H1 (cell line): ENCODE data around the gene OLIG2. TPM values are rescaled to one million over a fixed set of nuclear protein-coding genes. Genes with fewer than 3 reads are reported as not detected.

Experiments used
- ASH2L ChIP-seq: fragments of 200-600, 300-600 bp; sonication (generic); IDR thresholded peaks from one replicate; pipeline ENCODE4 v1.7.1; 2017; ENCODE audit warnings: low read length
- BACH1 ChIP-seq: IDR thresholded peaks from 2 replicates; pipeline ENCODE4 v1.6.1; 2012; ENCODE audit warnings: low read length, improper control_type of control experiment
- CHD1 ChIP-seq: IDR thresholded peaks from 2 replicates; pipeline ENCODE4 v1.6.1; 2012; ENCODE audit warnings: low read depth, low read length, improper control_type of control experiment
- CREB1 ChIP-seq: IDR thresholded peaks from 2 replicates; pipeline ENCODE4 v1.6.1; 2012; ENCODE audit warnings: inconsistent platforms
- EP300 ChIP-seq, 2 experiments: IDR thresholded peaks; 1 replicate in 1 of 2; 2 replicates in 1 of 2; pipeline ENCODE4 v1.6.1; 2011 to 2012; ENCODE audit warnings: low read depth in 2 of 2, low read length in 2 of 2, mild to moderate bottlenecking in 2 of 2, borderline replicate concordance in 1 of 2, inconsistent platforms in 1 of 2, moderate library complexity in 1 of 2
- HDAC6 ChIP-seq: IDR thresholded peaks from one replicate; pipeline ENCODE4 v1.7.1; 2012; ENCODE audit warnings: low read depth, mild to moderate bottlenecking, inconsistent platforms, low read length, moderate library complexity
- NRF1 ChIP-seq: IDR thresholded peaks from 2 replicates; pipeline ENCODE4 v1.6.1; 2011; ENCODE audit warnings: mild to moderate bottlenecking, low read depth, low read length, improper control_type of control experiment
- POLR2A ChIP-seq, 2 experiments: IDR thresholded peaks; 1 replicate in 1 of 2; 2 replicates in 1 of 2; pipeline ENCODE4 v1.6.1; 2011; ENCODE audit warnings: low read depth in 2 of 2, low read length in 2 of 2, mild to moderate bottlenecking in 2 of 2; ENCODE audit errors: control extremely low read depth in 1 of 2
- SP1 ChIP-seq: IDR thresholded peaks from 2 replicates; pipeline ENCODE4 v1.6.1; 2011; ENCODE audit warnings: low read depth, low read length
- TAF1 ChIP-seq: IDR thresholded peaks from 2 replicates; pipeline ENCODE4 v1.6.1; 2011; ENCODE audit warnings: mild to moderate bottlenecking, low read depth, low read length
- polyA plus RNA-seq, 7 experiments: library from polyadenylated mRNA; depleted of rRNA in 3 of 7; stranded (reverse) in 5 of 7; unstranded in 2 of 7; fragments of >200 nt in 5 of 7; fragments of 200-250 nt in 2 of 7; gene quantifications; 1 replicate in 5 of 7; 2 replicates in 1 of 7; 4 replicates in 1 of 7; pipeline versions ENCODE4 v1.2.1 to v1.2.3, GENCODE V29; 2011 to 2013; ENCODE audit warnings: missing spikeins in 2 of 7, mixed read lengths in 2 of 7
- total RNA-seq: library from RNA; stranded (reverse); fragmentation: NEBNext Ultra II Directional; extraction: Animal tissue kit (Norgen Biotek cat#: 25700); gene quantifications from 2 replicates; pipeline ENCODE4 v1.2.1, GENCODE V29; 2021
- TF ChIP-seq, protein P1 (sequence below): fragments of 300-600 bp; sonication (generic); IDR thresholded peaks from 2 replicates; pipeline ENCODE4 v1.7.1; 2012; ENCODE audit warnings: low read length, moderate library complexity, mild to moderate bottlenecking, inconsistent platforms; ENCODE audit not compliant: insufficient replicate concordance

Gene OLIG2
- total and polyA plus RNA-seq, 2 of the 8 experiments (the other 6 are each of a cell fraction or from before 2014, with no cell fraction given): 0.79 TPM; not detected in 1

DNA sequence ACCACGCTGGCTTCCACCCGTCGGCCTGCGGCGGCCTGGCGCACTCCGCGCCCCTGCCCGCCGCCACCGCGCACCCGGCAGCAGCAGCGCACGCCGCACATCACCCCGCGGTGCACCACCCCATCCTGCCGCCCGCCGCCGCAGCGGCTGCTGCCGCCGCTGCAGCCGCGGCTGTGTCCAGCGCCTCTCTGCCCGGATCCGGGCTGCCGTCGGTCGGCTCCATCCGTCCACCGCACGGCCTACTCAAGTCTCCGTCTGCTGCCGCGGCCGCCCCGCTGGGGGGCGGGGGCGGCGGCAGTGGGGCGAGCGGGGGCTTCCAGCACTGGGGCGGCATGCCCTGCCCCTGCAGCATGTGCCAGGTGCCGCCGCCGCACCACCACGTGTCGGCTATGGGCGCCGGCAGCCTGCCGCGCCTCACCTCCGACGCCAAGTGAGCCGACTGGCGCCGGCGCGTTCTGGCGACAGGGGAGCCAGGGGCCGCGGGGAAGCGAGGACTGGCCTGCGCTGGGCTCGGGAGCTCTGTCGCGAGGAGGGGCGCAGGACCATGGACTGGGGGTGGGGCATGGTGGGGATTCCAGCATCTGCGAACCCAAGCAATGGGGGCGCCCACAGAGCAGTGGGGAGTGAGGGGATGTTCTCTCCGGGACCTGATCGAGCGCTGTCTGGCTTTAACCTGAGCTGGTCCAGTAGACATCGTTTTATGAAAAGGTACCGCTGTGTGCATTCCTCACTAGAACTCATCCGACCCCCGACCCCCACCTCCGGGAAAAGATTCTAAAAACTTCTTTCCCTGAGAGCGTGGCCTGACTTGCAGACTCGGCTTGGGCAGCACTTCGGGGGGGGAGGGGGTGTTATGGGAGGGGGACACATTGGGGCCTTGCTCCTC is 1.9 kb downstream of the OLIG2 start (continued):
- TF ChIP-seq, protein P1, sequence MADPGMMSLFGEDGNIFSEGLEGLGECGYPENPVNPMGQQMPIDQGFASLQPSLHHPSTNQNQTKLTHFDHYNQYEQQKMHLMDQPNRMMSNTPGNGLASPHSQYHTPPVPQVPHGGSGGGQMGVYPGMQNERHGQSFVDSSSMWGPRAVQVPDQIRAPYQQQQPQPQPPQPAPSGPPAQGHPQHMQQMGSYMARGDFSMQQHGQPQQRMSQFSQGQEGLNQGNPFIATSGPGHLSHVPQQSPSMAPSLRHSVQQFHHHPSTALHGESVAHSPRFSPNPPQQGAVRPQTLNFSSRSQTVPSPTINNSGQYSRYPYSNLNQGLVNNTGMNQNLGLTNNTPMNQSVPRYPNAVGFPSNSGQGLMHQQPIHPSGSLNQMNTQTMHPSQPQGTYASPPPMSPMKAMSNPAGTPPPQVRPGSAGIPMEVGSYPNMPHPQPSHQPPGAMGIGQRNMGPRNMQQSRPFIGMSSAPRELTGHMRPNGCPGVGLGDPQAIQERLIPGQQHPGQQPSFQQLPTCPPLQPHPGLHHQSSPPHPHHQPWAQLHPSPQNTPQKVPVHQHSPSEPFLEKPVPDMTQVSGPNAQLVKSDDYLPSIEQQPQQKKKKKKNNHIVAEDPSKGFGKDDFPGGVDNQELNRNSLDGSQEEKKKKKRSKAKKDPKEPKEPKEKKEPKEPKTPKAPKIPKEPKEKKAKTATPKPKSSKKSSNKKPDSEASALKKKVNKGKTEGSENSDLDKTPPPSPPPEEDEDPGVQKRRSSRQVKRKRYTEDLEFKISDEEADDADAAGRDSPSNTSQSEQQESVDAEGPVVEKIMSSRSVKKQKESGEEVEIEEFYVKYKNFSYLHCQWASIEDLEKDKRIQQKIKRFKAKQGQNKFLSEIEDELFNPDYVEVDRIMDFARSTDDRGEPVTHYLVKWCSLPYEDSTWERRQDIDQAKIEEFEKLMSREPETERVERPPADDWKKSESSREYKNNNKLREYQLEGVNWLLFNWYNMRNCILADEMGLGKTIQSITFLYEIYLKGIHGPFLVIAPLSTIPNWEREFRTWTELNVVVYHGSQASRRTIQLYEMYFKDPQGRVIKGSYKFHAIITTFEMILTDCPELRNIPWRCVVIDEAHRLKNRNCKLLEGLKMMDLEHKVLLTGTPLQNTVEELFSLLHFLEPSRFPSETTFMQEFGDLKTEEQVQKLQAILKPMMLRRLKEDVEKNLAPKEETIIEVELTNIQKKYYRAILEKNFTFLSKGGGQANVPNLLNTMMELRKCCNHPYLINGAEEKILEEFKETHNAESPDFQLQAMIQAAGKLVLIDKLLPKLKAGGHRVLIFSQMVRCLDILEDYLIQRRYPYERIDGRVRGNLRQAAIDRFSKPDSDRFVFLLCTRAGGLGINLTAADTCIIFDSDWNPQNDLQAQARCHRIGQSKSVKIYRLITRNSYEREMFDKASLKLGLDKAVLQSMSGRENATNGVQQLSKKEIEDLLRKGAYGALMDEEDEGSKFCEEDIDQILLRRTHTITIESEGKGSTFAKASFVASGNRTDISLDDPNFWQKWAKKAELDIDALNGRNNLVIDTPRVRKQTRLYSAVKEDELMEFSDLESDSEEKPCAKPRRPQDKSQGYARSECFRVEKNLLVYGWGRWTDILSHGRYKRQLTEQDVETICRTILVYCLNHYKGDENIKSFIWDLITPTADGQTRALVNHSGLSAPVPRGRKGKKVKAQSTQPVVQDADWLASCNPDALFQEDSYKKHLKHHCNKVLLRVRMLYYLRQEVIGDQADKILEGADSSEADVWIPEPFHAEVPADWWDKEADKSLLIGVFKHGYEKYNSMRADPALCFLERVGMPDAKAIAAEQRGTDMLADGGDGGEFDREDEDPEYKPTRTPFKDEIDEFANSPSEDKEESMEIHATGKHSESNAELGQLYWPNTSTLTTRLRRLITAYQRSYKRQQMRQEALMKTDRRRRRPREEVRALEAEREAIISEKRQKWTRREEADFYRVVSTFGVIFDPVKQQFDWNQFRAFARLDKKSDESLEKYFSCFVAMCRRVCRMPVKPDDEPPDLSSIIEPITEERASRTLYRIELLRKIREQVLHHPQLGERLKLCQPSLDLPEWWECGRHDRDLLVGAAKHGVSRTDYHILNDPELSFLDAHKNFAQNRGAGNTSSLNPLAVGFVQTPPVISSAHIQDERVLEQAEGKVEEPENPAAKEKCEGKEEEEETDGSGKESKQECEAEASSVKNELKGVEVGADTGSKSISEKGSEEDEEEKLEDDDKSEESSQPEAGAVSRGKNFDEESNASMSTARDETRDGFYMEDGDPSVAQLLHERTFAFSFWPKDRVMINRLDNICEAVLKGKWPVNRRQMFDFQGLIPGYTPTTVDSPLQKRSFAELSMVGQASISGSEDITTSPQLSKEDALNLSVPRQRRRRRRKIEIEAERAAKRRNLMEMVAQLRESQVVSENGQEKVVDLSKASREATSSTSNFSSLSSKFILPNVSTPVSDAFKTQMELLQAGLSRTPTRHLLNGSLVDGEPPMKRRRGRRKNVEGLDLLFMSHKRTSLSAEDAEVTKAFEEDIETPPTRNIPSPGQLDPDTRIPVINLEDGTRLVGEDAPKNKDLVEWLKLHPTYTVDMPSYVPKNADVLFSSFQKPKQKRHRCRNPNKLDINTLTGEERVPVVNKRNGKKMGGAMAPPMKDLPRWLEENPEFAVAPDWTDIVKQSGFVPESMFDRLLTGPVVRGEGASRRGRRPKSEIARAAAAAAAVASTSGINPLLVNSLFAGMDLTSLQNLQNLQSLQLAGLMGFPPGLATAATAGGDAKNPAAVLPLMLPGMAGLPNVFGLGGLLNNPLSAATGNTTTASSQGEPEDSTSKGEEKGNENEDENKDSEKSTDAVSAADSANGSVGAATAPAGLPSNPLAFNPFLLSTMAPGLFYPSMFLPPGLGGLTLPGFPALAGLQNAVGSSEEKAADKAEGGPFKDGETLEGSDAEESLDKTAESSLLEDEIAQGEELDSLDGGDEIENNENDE: no peak
- TF ChIP-seq CHD1 (no peak), BACH1 (no peak), NRF1 (no peak), CREB1 (no peak), HDAC6 (no peak), ASH2L (no peak), SP1 (no peak), TAF1 (no peak), POLR2A (IDR thresholded peaks at IDR 0.05; ENCODE audit: control extremely low read depth in 1 of 2, low read depth in 2 of 2, low read length in 2 of 2) (no peak), EP300 (IDR thresholded peaks at IDR 0.05; ENCODE audit: borderline replicate concordance in 1 of 2, low read depth in 2 of 2, low read length in 2 of 2) (no peak)
